ENCODE results near the gene MGAT4C.

Gene MGAT4C

GRCh38 chr12:86286119-86286518 lies 29.9 kb upstream of the MGAT4C start:
- no peak for ATAC-seq
- TF ChIP-seq ZNF70 (CRISPR knock-in tag; IDR thresholded peaks at IDR 0.05) (no peak), OSR1 (CRISPR knock-in tag; IDR thresholded peaks at IDR 0.05) (no peak), CREB5 (CRISPR knock-in tag; IDR thresholded peaks at IDR 0.05; ENCODE audit: low read depth) (no peak), ESRRG (CRISPR knock-in tag; IDR thresholded peaks at IDR 0.05) (no peak), SNAI2 (CRISPR knock-in tag; IDR thresholded peaks at IDR 0.05) (no peak), ISL1 (CRISPR knock-in tag; IDR thresholded peaks at IDR 0.05) (no peak), POU6F1 (CRISPR knock-in tag; IDR thresholded peaks at IDR 0.05; ENCODE audit: borderline replicate concordance, low read depth) (no peak), TOX (CRISPR knock-in tag; IDR thresholded peaks at IDR 0.05; ENCODE audit: borderline replicate concordance) (no peak), PATZ1 (CRISPR knock-in tag; IDR thresholded peaks at IDR 0.05; ENCODE audit: borderline replicate concordance) (no peak), PPARA (CRISPR knock-in tag; IDR thresholded peaks at IDR 0.05; ENCODE audit: borderline replicate concordance) (no peak), ZC3H10 (CRISPR knock-in tag; IDR thresholded peaks at IDR 0.05) (no peak), ARNTL (CRISPR knock-in tag; IDR thresholded peaks at IDR 0.05; ENCODE audit: borderline replicate concordance, low read depth) (no peak), TSHZ2 (CRISPR knock-in tag; IDR thresholded peaks at IDR 0.05) (no peak), RARB (CRISPR knock-in tag; IDR thresholded peaks at IDR 0.05) (no peak), BACH2 (CRISPR knock-in tag; IDR thresholded peaks at IDR 0.05; ENCODE audit: borderline replicate concordance) (no peak), ZNF565 (CRISPR knock-in tag; conservative IDR thresholded peaks at IDR 0.05; ENCODE audit: low read depth) (no peak), CSRNP3 (CRISPR knock-in tag; IDR thresholded peaks at IDR 0.05) (no peak), ZFP3 (CRISPR knock-in tag; IDR thresholded peaks at IDR 0.05) (no peak), TCF4 (CRISPR knock-in tag; IDR thresholded peaks at IDR 0.05; ENCODE audit: borderline replicate concordance) (no peak)

GRCh38 chr12:86283620-86284019 lies 27.4 kb upstream of the MGAT4C start:
- ATAC-seq = no peak

More at GRCh38 chr12:86283620-86284019, 27.4 kb upstream of the MGAT4C start:
- no peak for TF ChIP-seq ISL1 (CRISPR knock-in tag; IDR thresholded peaks at IDR 0.05)
- TF ChIP-seq ZNF70 (CRISPR knock-in tag; IDR thresholded peaks at IDR 0.05) = no peak
- no peak for TF ChIP-seq ZFP3 (CRISPR knock-in tag; IDR thresholded peaks at IDR 0.05)
- no peak for TF ChIP-seq ZC3H10 (CRISPR knock-in tag; IDR thresholded peaks at IDR 0.05)
- no peak for TF ChIP-seq GLIS3 (CRISPR knock-in tag; IDR thresholded peaks at IDR 0.05)
- TF ChIP-seq ARNTL (CRISPR knock-in tag; IDR thresholded peaks at IDR 0.05; ENCODE audit: borderline replicate concordance, low read depth) = no peak
- no peak for TF ChIP-seq TOX (CRISPR knock-in tag; IDR thresholded peaks at IDR 0.05; ENCODE audit: borderline replicate concordance)
- TF ChIP-seq ZNF8 (CRISPR knock-in tag; IDR thresholded peaks at IDR 0.05) = no peak
- TF ChIP-seq ZNF565 (CRISPR knock-in tag; conservative IDR thresholded peaks at IDR 0.05; ENCODE audit: low read depth) = no peak
- TF ChIP-seq TCF4 (CRISPR knock-in tag; IDR thresholded peaks at IDR 0.05; ENCODE audit: borderline replicate concordance) = no peak
- TF ChIP-seq TSHZ2 (CRISPR knock-in tag; IDR thresholded peaks at IDR 0.05) = no peak
